ENCODE data around the gene ACACB.

DNA sequence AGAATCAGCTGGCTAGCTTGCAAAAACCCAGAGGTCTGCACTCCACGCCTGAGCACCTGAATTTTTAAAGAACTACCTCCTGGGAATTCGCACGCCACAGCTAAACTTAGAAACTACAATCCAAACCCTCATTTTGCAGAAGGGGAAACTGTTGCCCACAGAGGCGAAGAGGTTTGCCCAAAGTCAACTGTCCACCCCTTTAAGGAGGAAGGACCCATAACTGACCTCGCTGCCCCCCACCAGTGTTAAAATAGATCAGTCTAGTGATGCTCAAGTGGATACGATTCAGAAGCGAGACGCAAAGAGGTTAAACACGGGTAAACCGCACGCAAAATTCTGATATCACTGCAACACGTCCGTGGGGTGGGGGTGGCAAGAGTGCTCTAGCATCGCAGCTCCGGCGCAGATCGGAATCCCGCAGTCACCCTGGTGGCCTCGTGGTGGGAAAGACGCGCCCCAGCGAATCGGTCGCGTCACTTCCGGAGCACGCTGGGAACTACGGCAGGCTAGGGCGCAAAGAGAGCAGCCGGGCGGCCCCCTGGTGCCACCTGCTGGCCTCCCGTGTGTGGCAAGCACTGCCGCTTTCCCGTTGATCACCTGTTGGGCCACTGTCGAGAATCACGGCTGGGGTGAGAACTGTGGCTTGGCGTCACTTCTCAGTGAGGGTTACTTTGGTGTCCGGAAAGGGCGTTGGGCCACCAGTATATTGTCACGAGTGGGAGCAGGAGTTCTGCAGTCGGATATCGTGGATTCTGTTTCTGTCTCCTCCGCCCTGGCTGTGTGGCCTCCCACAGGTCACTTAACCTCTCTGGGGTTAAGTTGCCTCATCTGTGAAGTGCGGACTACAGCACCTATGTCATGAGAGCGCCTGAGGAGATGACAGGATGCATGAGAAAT is 23.1 kb upstream of the ACACB start, which contains the start of gene ALKBH2:
- TF ChIP-seq, protein P1, sequence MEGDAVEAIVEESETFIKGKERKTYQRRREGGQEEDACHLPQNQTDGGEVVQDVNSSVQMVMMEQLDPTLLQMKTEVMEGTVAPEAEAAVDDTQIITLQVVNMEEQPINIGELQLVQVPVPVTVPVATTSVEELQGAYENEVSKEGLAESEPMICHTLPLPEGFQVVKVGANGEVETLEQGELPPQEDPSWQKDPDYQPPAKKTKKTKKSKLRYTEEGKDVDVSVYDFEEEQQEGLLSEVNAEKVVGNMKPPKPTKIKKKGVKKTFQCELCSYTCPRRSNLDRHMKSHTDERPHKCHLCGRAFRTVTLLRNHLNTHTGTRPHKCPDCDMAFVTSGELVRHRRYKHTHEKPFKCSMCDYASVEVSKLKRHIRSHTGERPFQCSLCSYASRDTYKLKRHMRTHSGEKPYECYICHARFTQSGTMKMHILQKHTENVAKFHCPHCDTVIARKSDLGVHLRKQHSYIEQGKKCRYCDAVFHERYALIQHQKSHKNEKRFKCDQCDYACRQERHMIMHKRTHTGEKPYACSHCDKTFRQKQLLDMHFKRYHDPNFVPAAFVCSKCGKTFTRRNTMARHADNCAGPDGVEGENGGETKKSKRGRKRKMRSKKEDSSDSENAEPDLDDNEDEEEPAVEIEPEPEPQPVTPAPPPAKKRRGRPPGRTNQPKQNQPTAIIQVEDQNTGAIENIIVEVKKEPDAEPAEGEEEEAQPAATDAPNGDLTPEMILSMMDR (IDR thresholded peaks at IDR 0.05) = peak; percentile 93 to 98 (median 95)
- TF ChIP-seq EP300 (IDR thresholded peaks at IDR 0.05) (peak in 2 of 4 donors; percentile 5 to 82), POLR2A (IDR thresholded peaks at IDR 0.05) (peak in 1 of 2 donors; percentile 17), POLR2AphosphoS5 (IDR thresholded peaks at IDR 0.05) (peak; percentile 69 to 90 (median 77))
